HepG2 (cell line): Measurements from ENCODE around the gene C1orf115. TPM values are rescaled to one million over a fixed set of nuclear protein-coding genes. Genes with fewer than 3 reads are reported as not detected.

Experiments used
- FOXA1 ChIP-seq, 2 experiments: fragments of 450-650 bp in 1 of 2; sonication (generic) in 1 of 2; formaldehyde crosslinking in 1 of 2; IDR thresholded peaks; 2 replicates each; pipeline versions ENCODE4 v1.4.0 to v1.6.1; 2016 to 2020; ENCODE audit warnings: missing genetic modification reagents in 1 of 2
- FOXC1 ChIP-seq: sonication (generic); formaldehyde crosslinking; IDR thresholded peaks from 2 replicates; pipeline ENCODE4 v1.8.0; 2022; ENCODE audit warnings: mild to moderate bottlenecking, missing genetic modification reagents, borderline replicate concordance
- HOXA3 ChIP-seq: sonication (generic); formaldehyde crosslinking; IDR thresholded peaks from 2 replicates; pipeline ENCODE4 v1.5.0; 2020; ENCODE audit warnings: missing genetic modification reagents
- IRF2 ChIP-seq: IDR thresholded peaks from 2 replicates; pipeline ENCODE4 v1.6.1; 2018; ENCODE audit warnings: missing genetic modification reagents, missing compliant biosample characterization
- MAFG ChIP-seq: sonication (generic); formaldehyde crosslinking; IDR thresholded peaks from 2 replicates; pipeline ENCODE4 v1.5.1; 2020; ENCODE audit warnings: mild to moderate bottlenecking, missing genetic modification reagents
- MAZ ChIP-seq, 2 experiments: sonication (generic) in 1 of 2; formaldehyde crosslinking in 1 of 2; IDR thresholded peaks; 2 replicates each; pipeline versions ENCODE4 v1.5.0 to v1.6.1; 2012 to 2020; ENCODE audit warnings: low read depth in 2 of 2, mild to moderate bottlenecking in 2 of 2, borderline replicate concordance in 1 of 2, improper control_type of control experiment in 1 of 2, low read length in 1 of 2, missing genetic modification reagents in 1 of 2, moderate library complexity in 1 of 2
- MTA1 ChIP-seq: sonication (generic); formaldehyde crosslinking; IDR thresholded peaks from 2 replicates; pipeline ENCODE4 v1.4.0; 2020; ENCODE audit warnings: missing genetic modification reagents, mild to moderate bottlenecking, borderline replicate concordance
- NCOA5 ChIP-seq: sonication (generic); formaldehyde crosslinking; IDR thresholded peaks from 2 replicates; pipeline ENCODE4 v1.4.0; 2020; ENCODE audit warnings: missing genetic modification reagents
- NR2F1 ChIP-seq, 2 experiments: fragments of 450-650 bp in 1 of 2; formaldehyde crosslinking in 1 of 2; IDR thresholded peaks; 2 replicates each; pipeline versions ENCODE4 v1.5.0 to v1.6.1; 2016 to 2020; ENCODE audit warnings: mild to moderate bottlenecking in 1 of 2, missing compliant biosample characterization in 1 of 2, missing genetic modification reagents in 1 of 2, moderate library complexity in 1 of 2
- RAD21 ChIP-seq: fragments of 450-650 bp; formaldehyde crosslinking; IDR thresholded peaks from 2 replicates; pipeline ENCODE4 v1.5.0; 2020; ENCODE audit warnings: mild to moderate bottlenecking
- RFXANK ChIP-seq: IDR thresholded peaks from 2 replicates; pipeline ENCODE4 v1.6.1; 2016
- SAFB2 ChIP-seq: sonication (generic); formaldehyde crosslinking; IDR thresholded peaks from 2 replicates; pipeline ENCODE4 v1.5.1; 2020; ENCODE audit warnings: missing genetic modification reagents, low read depth, mild to moderate bottlenecking, borderline replicate concordance
- TOPORS ChIP-seq: sonication (generic); formaldehyde crosslinking; IDR thresholded peaks from 2 replicates; pipeline ENCODE4 v1.8.0; 2023; ENCODE audit warnings: mild to moderate bottlenecking, missing genetic modification reagents
- ZBTB42 ChIP-seq: sonication (generic); formaldehyde crosslinking; IDR thresholded peaks from 2 replicates; pipeline ENCODE4 v1.5.0; 2020; ENCODE audit warnings: mild to moderate bottlenecking, missing genetic modification reagents
- ZMYM2 ChIP-seq: sonication (generic); formaldehyde crosslinking; IDR thresholded peaks from 2 replicates; pipeline ENCODE4 v1.8.0; 2022; ENCODE audit warnings: mild to moderate bottlenecking, missing genetic modification reagents
- ZNF10 ChIP-seq: sonication (generic); formaldehyde crosslinking; IDR thresholded peaks from 2 replicates; pipeline ENCODE4 v1.4.0; 2020; ENCODE audit warnings: mild to moderate bottlenecking, low read depth, missing genetic modification reagents, borderline replicate concordance
- ZNF230 ChIP-seq: sonication (generic); formaldehyde crosslinking; IDR thresholded peaks from 2 replicates; pipeline ENCODE4 v1.4.0; 2020; ENCODE audit warnings: mild to moderate bottlenecking, missing genetic modification reagents
- ZNF292 ChIP-seq: sonication (generic); formaldehyde crosslinking; IDR thresholded peaks from 2 replicates; pipeline ENCODE4 v1.8.1; 2022; ENCODE audit warnings: mild to moderate bottlenecking, low read depth, missing genetic modification reagents, borderline replicate concordance
- ZNF30 ChIP-seq: sonication (generic); formaldehyde crosslinking; IDR thresholded peaks from 2 replicates; pipeline ENCODE4 v1.5.0; 2020; ENCODE audit warnings: mild to moderate bottlenecking, missing genetic modification reagents
- ZNF567 ChIP-seq: sonication (generic); formaldehyde crosslinking; IDR thresholded peaks from 2 replicates; pipeline ENCODE4 v1.8.1; 2023; ENCODE audit warnings: mild to moderate bottlenecking, missing genetic modification reagents, borderline replicate concordance
- ZNF569 ChIP-seq: sonication (generic); formaldehyde crosslinking; IDR thresholded peaks from 2 replicates; pipeline ENCODE4 v1.5.0; 2020; ENCODE audit warnings: mild to moderate bottlenecking, missing genetic modification reagents, moderate library complexity, borderline replicate concordance
- ZNF577 ChIP-seq: sonication (generic); formaldehyde crosslinking; IDR thresholded peaks from 2 replicates; pipeline ENCODE4 v1.4.0; 2020; ENCODE audit warnings: mild to moderate bottlenecking, low read depth, missing genetic modification reagents, borderline replicate concordance
- ZSCAN20 ChIP-seq: sonication (generic); formaldehyde crosslinking; IDR thresholded peaks from 2 replicates; pipeline ENCODE4 v1.4.0; 2020; ENCODE audit warnings: missing genetic modification reagents, mild to moderate bottlenecking, borderline replicate concordance
- ZZZ3 ChIP-seq: sonication (generic); formaldehyde crosslinking; IDR thresholded peaks from 2 replicates; pipeline ENCODE4 v1.4.0; 2020; ENCODE audit warnings: missing genetic modification reagents, mild to moderate bottlenecking, borderline replicate concordance
- polyA plus RNA-seq, 8 experiments: library from polyadenylated mRNA; depleted of rRNA in 3 of 8; stranded (reverse) in 7 of 8; unstranded in 1 of 8; fragments of >200 nt; fragmentation: Illumina TruSeq in 4 of 8; extraction: Trizol in 4 of 8; gene quantifications; 2 replicates each; pipeline versions ENCODE4 v1.2.1 to v1.2.3, GENCODE V29; 2011 to 2016; ENCODE audit warnings: low read depth in 4 of 8, missing spikeins in 1 of 8, mixed read lengths in 1 of 8; ENCODE audit not compliant: insufficient read depth in 1 of 8
- total RNA-seq, 5 experiments: library from RNA; depleted of rRNA; stranded (reverse); fragments of >200 nt; fragmentation: Illumina TruSeq; extraction: Trizol; gene quantifications; 2 replicates each; pipeline ENCODE4 v1.2.3, GENCODE V29; 2016; ENCODE audit warnings: low read depth in 1 of 5
- TF ChIP-seq, protein P1 (sequence below): sonication (generic); formaldehyde crosslinking; IDR thresholded peaks from 2 replicates; pipeline ENCODE4 v1.4.0; 2020; ENCODE audit warnings: missing genetic modification reagents
- TF ChIP-seq, protein P2 (sequence below): sonication (generic); formaldehyde crosslinking; IDR thresholded peaks from 2 replicates; pipeline ENCODE4 v1.5.0; 2020; ENCODE audit warnings: missing genetic modification reagents
- TF ChIP-seq, protein P3 (sequence below): sonication (generic); formaldehyde crosslinking; IDR thresholded peaks from 2 replicates; pipeline ENCODE4 v1.8.1; 2023; ENCODE audit warnings: mild to moderate bottlenecking, moderate library complexity, missing genetic modification reagents

Gene C1orf115
- total and polyA plus RNA-seq, 2 of the 13 experiments (the other 11 are each of a cell fraction or from before 2014, with no cell fraction given): 25.2 to 85.9 TPM

DNA sequence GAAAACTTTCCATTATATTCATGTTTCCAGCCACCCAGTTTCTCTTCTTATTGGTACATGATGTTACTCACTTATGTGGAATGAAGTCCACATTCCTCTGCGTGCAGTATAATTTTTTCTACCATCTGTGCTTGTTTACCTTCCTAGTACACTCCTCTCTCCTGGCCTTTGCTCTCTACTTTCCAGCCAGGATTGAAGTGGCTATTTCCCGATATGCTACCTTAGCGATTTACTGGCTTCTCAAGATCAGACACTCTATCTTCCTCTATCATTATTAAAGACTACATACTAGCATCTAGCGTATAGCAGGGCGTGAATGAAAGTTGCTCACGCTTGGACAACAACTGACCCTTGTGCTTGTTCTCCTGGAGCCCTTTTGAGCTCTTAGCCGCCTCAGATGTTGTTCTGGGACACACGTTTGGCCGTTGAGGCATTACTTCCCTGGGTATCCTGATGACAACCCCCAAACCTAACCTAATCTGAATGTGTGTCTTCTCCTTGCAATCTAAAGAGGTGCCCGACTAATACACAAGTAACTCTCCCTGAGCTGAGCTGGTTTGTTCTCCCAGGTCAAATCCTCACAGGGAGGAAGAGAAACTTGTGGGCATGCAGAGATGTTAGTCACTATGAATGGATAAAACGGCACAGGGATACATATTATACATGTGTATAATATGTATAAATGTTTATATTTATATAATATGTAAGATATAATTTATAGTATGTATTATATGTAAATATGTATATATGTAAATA, 44.6 kb downstream of the C1orf115 start (continued):
- TF ChIP-seq NCOA5 (CRISPR knock-in tag) (no peak), ZNF567 (CRISPR knock-in tag) (no peak), FOXA1 (IDR thresholded peaks at IDR 0.05) (peak; percentile 71), FOXA1 (CRISPR knock-in tag; IDR thresholded peaks at IDR 0.05) (peak; percentile 94), ZNF577 (CRISPR knock-in tag) (no peak), IRF2 (CRISPR knock-in tag) (peak; percentile 66), SAFB2 (CRISPR knock-in tag) (no peak), ZNF30 (CRISPR knock-in tag) (no peak), ZBTB42 (CRISPR knock-in tag) (no peak), FOXC1 (CRISPR knock-in tag) (no peak), MAZ (IDR thresholded peaks at IDR 0.05; ENCODE audit: borderline replicate concordance, low read depth, low read length) (no peak), MAZ (CRISPR knock-in tag; IDR thresholded peaks at IDR 0.05; ENCODE audit: low read depth) (no peak), ZNF569 (CRISPR knock-in tag) (no peak), ZMYM2 (no peak), NR2F1 (CRISPR knock-in tag; IDR thresholded peaks at IDR 0.05) (peak in 1 of 2 experiments; percentile 46; a peak in 1 of 4 replicates), ZNF292 (CRISPR knock-in tag) (no peak; the same call in 1 of the 2 replicates), RFXANK (0 out of 2 replicates have a peak, but pooled peaks have one; percentile 52), ZSCAN20 (CRISPR knock-in tag) (no peak), TOPORS (CRISPR knock-in tag) (no peak), HOXA3 (CRISPR knock-in tag) (no peak), ZNF230 (CRISPR knock-in tag) (no peak), ZZZ3 (CRISPR knock-in tag) (no peak), RAD21 (CRISPR knock-in tag) (no peak), ZNF10 (no peak), MTA1 (CRISPR knock-in tag) (no peak), MAFG (CRISPR knock-in tag) (no peak)
- TF ChIP-seq, protein P1, sequence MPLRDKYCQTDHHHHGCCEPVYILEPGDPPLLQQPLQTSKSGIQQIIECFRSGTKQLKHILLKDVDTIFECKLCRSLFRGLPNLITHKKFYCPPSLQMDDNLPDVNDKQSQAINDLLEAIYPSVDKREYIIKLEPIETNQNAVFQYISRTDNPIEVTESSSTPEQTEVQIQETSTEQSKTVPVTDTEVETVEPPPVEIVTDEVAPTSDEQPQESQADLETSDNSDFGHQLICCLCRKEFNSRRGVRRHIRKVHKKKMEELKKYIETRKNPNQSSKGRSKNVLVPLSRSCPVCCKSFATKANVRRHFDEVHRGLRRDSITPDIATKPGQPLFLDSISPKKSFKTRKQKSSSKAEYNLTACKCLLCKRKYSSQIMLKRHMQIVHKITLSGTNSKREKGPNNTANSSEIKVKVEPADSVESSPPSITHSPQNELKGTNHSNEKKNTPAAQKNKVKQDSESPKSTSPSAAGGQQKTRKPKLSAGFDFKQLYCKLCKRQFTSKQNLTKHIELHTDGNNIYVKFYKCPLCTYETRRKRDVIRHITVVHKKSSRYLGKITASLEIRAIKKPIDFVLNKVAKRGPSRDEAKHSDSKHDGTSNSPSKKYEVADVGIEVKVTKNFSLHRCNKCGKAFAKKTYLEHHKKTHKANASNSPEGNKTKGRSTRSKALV (CRISPR knock-in tag): no peak
- TF ChIP-seq, protein P2, sequence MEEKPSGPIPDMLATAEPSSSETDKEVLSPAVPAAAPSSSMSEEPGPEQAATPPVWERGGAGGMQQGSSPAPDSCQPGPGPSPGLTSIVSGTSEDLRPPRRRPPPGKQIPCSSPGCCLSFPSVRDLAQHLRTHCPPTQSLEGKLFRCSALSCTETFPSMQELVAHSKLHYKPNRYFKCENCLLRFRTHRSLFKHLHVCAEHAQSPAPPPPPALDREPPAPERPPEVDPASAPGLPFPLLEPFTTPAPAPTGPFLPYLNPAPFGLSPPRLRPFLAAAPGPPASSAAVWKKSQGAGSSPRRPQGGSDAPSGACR (CRISPR knock-in tag): no peak
- TF ChIP-seq, protein P3, sequence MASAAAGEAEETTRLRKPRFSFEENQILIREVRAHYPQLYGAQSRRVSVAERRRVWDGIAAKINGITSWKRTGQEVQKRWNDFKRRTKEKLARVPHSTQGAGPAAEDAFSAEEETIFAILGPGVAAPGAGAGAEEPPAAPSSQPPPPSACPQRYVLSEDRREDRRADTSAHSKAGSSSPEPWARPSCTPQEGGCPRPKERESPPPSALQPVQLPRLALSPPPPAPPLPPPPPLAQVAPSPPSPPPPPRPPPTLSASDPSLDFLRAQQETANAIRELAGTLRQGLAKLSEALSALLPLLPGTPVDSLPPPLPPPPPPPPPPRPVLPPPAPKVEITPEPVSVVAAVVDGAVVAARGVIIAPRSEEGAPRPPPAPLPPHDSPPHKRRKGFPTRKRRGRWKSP (CRISPR knock-in tag): no peak
